ENCODE measurements around the gene ABCD3. TPM values are rescaled to one million over a fixed set of nuclear protein-coding genes. Genes with fewer than 3 reads are reported as not detected.

Gene ABCD3
- total RNA-seq, 1 experiment from 2014 or later, result 48.8 TPM

- DNase-seq (ENCODE audit: low read depth, low spot score) (no peak), ATAC-seq (no peak)
- Histone ChIP-seq H3K79me2 (ENCODE audit: insufficient read depth, low read length) (no peaks in the 10 kb centered on the region), H3K27ac (ENCODE audit: low read depth, low read length) (no peak overlapping the region), H4K20me1 (ENCODE audit: insufficient read depth) (no peaks in the 10 kb centered on the region), H2AFZ (ENCODE audit: low read depth, low read length, poor library complexity, severe bottlenecking) (no peak overlapping the region), H3K36me3 (ENCODE audit: control insufficient read depth in 1 of 2, insufficient read depth in 2 of 2, low read length in 2 of 2) (peaks cover 3 to 9% of the 10 kb centered on the region in 2 experiments; a peak in 2 of 4 replicates), H3K4me3 (replicated peaks in 1 of 2; ENCODE audit: low read depth in 1 of 2, low read length in 2 of 2) (no peak overlapping the region), H3K4me1 (ENCODE audit: control insufficient read depth in 1 of 2, insufficient read depth in 2 of 2, low read length in 2 of 2) (peaks cover 0 to 8% of the 10 kb centered on the region in 2 experiments; a peak in 2 of 4 replicates), H3K27me3 (ENCODE audit: insufficient read depth, low read length) (no peaks in the 10 kb centered on the region), H3K4me2 (ENCODE audit: low read length) (no peak overlapping the region), H3K9me3 (ENCODE audit: control insufficient read depth in 1 of 2, insufficient read depth in 1 of 2, low read depth in 1 of 2, low read length in 2 of 2) (no peaks in the 10 kb centered on the region), H3K9me2 (ENCODE audit: insufficient read depth) (no peaks in the 10 kb centered on the region), H3K9ac (ENCODE audit: low read length) (no peak overlapping the region)
- intact Hi-C loops (cut with micrococcal nuclease), result no loop called here
- TF ChIP-seq POLR2AphosphoS5 (IDR thresholded peaks at IDR 0.05; ENCODE audit: low read depth, low read length) (no peak), MAX (IDR thresholded peaks at IDR 0.05) (no peak), ZNF274 (IDR thresholded peaks at IDR 0.05; ENCODE audit: low read depth, low read length) (no peak), TCF7L2 (IDR thresholded peaks at IDR 0.05; ENCODE audit: borderline replicate concordance, extremely low read depth, insufficient read depth, insufficient read length) (no peak), SRF (IDR thresholded peaks at IDR 0.05; ENCODE audit: low read depth) (no peak), ZFX (IDR thresholded peaks at IDR 0.05) (no peak), EZH2phosphoT487 (IDR thresholded peaks at IDR 0.05; ENCODE audit: borderline replicate concordance) (no peak)
- ChIA-PET RAD21 (ENCODE audit: low non-redundant PET in 1 of 2, low total read pairs in 2 of 2, uncharacterized antibody in 2 of 2, unreplicated experiment in 2 of 2) (no interaction called here), POLR2A (no interaction called here), CTCF (no interaction called here)
- no TSS peak for BruUV-seq (replicated peaks)
These were observed 61.5 kb downstream of the ABCD3 start for GRCh38 chr1:94479682-94480081.

GRCh38 chr1:94481473-94481933 lies 63.3 kb downstream of the ABCD3 start:
- no peaks in the 10 kb centered on the region for H3K27me3 ChIP-seq (ENCODE audit: insufficient read depth, low read length)
- POLR2A ChIA-PET, result no interaction called here
- TF ChIP-seq FOSL1 (IDR thresholded peaks at IDR 0.05; ENCODE audit: low read depth), result no peak
- no peak for TF ChIP-seq JUND (IDR thresholded peaks at IDR 0.05)
- TF ChIP-seq SRF (IDR thresholded peaks at IDR 0.05; ENCODE audit: low read depth), result no peak
- TF ChIP-seq ATF3 (IDR thresholded peaks at IDR 0.05), result no peak
- TF ChIP-seq ZFX (IDR thresholded peaks at IDR 0.05), result no peak
- no peak for TF ChIP-seq ELF1 (IDR thresholded peaks at IDR 0.05; ENCODE audit: borderline replicate concordance, low read depth)
- TF ChIP-seq RAD21 (IDR thresholded peaks at IDR 0.05; ENCODE audit: low read depth), result peak; percentile 73
- TF ChIP-seq SP1 (IDR thresholded peaks at IDR 0.05; ENCODE audit: low read depth), result no peak
- TF ChIP-seq CTCF (IDR thresholded peaks at IDR 0.05 in 2 of 3, conservative IDR thresholded peaks at IDR 0.05 in 1 of 3; ENCODE audit: borderline replicate concordance in 1 of 3, insufficient read depth in 1 of 3, low read depth in 2 of 3, low read length in 2 of 3), result peak; percentile 69 to 91 (median 89)
- TF ChIP-seq REST (IDR thresholded peaks at IDR 0.05; ENCODE audit: low read depth), result no peak
- no peak for TF ChIP-seq POLR2AphosphoS5 (IDR thresholded peaks at IDR 0.05; ENCODE audit: low read depth, low read length)

More at GRCh38 chr1:94481473-94481933, 63.3 kb downstream of the ABCD3 start:
- intact Hi-C loops (cut with micrococcal nuclease), result loop anchor here (1.0 kb wide), 2 partner anchors 325 to 562 kb away; no protein-coding TSS in a partner anchor
- Histone ChIP-seq H2AFZ (ENCODE audit: low read depth, low read length, poor library complexity, severe bottlenecking) (no peak overlapping the region), H3K36me3 (ENCODE audit: control insufficient read depth in 1 of 2, insufficient read depth in 2 of 2, low read length in 2 of 2) (peaks cover 3 to 5% of the 10 kb centered on the region in 2 experiments; a peak in 3 of 4 replicates), H3K27ac (ENCODE audit: low read depth, low read length) (no peak overlapping the region), H3K4me2 (ENCODE audit: low read length) (no peak overlapping the region), H3K9me3 (ENCODE audit: control insufficient read depth in 1 of 2, insufficient read depth in 1 of 2, low read depth in 1 of 2, low read length in 2 of 2) (no peaks in the 10 kb centered on the region), H3K4me1 (ENCODE audit: control insufficient read depth in 1 of 2, insufficient read depth in 2 of 2, low read length in 2 of 2) (peaks cover 0 to 8% of the 10 kb centered on the region in 2 experiments; a peak in 2 of 4 replicates), H3K9me2 (ENCODE audit: insufficient read depth) (no peaks in the 10 kb centered on the region), H4K20me1 (ENCODE audit: insufficient read depth) (no peaks in the 10 kb centered on the region), H3K4me3 (replicated peaks in 1 of 2; ENCODE audit: low read depth in 1 of 2, low read length in 2 of 2) (no peak overlapping the region), H3K9ac (ENCODE audit: low read length) (no peak overlapping the region), H3K79me2 (ENCODE audit: insufficient read depth, low read length) (no peaks in the 10 kb centered on the region)
- DNase-seq (ENCODE audit: low read depth, low spot score) (peak; percentile 69), ATAC-seq (peak; percentile 99)
- BruUV-seq (replicated peaks), result no TSS peak
- RAD21 ChIA-PET (ENCODE audit: low non-redundant PET in 1 of 2, low total read pairs in 2 of 2, uncharacterized antibody in 2 of 2, unreplicated experiment in 2 of 2), result interaction anchor here (1.0 to 1.4 kb wide), 3 partner anchors 322 to 562 kb away, joined by 3 read pairs; no protein-coding TSS in a partner anchor
- CTCF ChIA-PET, result interaction anchor here (0.6 to 2.4 kb wide), 13 partner anchors 8 to 560 kb away, joined by 3 to 32 read pairs (median 4); no protein-coding TSS in a partner anchor
